ENCODE measurements around the gene PDE9A. TPM values are rescaled to one million over a fixed set of nuclear protein-coding genes. Genes with fewer than 3 reads are reported as not detected.

Gene PDE9A
- total and polyA plus RNA-seq, 2 experiments from 2014 or later: 26.5 to 31.1 TPM

DNA sequence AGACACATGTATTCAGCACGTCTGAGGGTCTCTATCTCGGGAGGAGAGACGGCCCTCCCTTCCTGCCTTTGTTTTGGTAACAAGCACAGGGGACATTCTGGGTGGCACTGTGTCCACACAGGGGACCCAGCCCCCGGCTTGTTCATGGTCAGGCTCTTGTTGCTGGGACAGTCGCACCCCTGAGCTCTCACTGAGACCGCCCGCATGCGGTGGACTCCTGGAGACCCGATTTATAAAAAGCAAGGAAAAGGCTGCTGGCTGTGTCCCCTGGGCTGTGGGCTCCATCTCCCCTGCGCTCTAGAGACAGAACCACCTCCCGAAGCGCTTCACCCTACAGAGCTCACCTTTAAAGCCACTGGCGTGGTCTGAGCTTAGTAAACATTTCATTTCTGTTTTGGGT is 122.5 kb downstream of the PDE9A start (continued):
- TF ChIP-seq REST (IDR thresholded peaks at IDR 0.05; ENCODE audit: unreplicated experiment): no peak

GRCh38 chr21:42777064-42777756 is 123.8 kb downstream of the PDE9A start:
- Mint-ChIP-seq H3K27me3 (ENCODE audit: insufficient read depth, low read depth, poor library complexity) (peaks cover 32% of the 10 kb centered on the region), H3K36me3 (ENCODE audit: low read depth) (peaks cover 27% of the 10 kb centered on the region), H3K27ac (no peak overlapping the region), H3K4me3 (no peak overlapping the region), H3K9me3 (no peaks in the 10 kb centered on the region; the same call in 2 of the 3 replicates), H3K4me1 (peaks cover 35% of the 10 kb centered on the region)
- no peak overlapping the region for H3K4me3 ChIP-seq
- H3K79me2 ChIP-seq (replicated peaks; ENCODE audit: insufficient read depth): no peaks in the 10 kb centered on the region
- H3F3A ChIP-seq (replicated peaks; ENCODE audit: low read depth): peaks cover 14% of the 10 kb centered on the region; the same call in 1 of the 2 replicates
- H4K20me1 ChIP-seq (replicated peaks; ENCODE audit: insufficient read depth): no peaks in the 10 kb centered on the region
- DNase-seq (ENCODE audit: low spot score) (no peak), ATAC-seq (no peak)
- no peaks in the 10 kb centered on the region for H3K9me2 ChIP-seq (ENCODE audit: insufficient read depth)
- no peak overlapping the region for H2AFZ ChIP-seq
- peaks cover 23% of the 10 kb centered on the region for H3K4me1 ChIP-seq (ENCODE audit: insufficient read depth)
- H3K27ac ChIP-seq (ENCODE audit: low read depth): no peak overlapping the region
- H3K36me3 ChIP-seq (ENCODE audit: insufficient read depth): no peaks in the 10 kb centered on the region
- H3K4me2 ChIP-seq: no peak overlapping the region
- H3K27me3 ChIP-seq (ENCODE audit: insufficient read depth): peaks cover 20% of the 10 kb centered on the region
- no peak for TF ChIP-seq EZH2 (IDR thresholded peaks at IDR 0.05; ENCODE audit: low read depth, unreplicated experiment)
- TF ChIP-seq EZH2phosphoT487 (IDR thresholded peaks at IDR 0.05; ENCODE audit: unreplicated experiment): no peak
- no peak for TF ChIP-seq REST (IDR thresholded peaks at IDR 0.05; ENCODE audit: unreplicated experiment)
- TF ChIP-seq POLR2AphosphoS5 (IDR thresholded peaks at IDR 0.05; ENCODE audit: low read depth): no peak
- no peak for TF ChIP-seq STAT1 (IDR thresholded peaks at IDR 0.05; ENCODE audit: unreplicated experiment)
- TF ChIP-seq ZNF331 (CRISPR knock-in tag; IDR thresholded peaks at IDR 0.05; ENCODE audit: low read depth): no peak
- no peak for TF ChIP-seq CREB1 (CRISPR knock-in tag; IDR thresholded peaks at IDR 0.05; ENCODE audit: low read depth)
- no peak for TF ChIP-seq ZNF114 (CRISPR knock-in tag; IDR thresholded peaks at IDR 0.05)
- TF ChIP-seq NANOG (IDR thresholded peaks at IDR 0.05; ENCODE audit: borderline replicate concordance): no peak
- TF ChIP-seq, protein P1, sequence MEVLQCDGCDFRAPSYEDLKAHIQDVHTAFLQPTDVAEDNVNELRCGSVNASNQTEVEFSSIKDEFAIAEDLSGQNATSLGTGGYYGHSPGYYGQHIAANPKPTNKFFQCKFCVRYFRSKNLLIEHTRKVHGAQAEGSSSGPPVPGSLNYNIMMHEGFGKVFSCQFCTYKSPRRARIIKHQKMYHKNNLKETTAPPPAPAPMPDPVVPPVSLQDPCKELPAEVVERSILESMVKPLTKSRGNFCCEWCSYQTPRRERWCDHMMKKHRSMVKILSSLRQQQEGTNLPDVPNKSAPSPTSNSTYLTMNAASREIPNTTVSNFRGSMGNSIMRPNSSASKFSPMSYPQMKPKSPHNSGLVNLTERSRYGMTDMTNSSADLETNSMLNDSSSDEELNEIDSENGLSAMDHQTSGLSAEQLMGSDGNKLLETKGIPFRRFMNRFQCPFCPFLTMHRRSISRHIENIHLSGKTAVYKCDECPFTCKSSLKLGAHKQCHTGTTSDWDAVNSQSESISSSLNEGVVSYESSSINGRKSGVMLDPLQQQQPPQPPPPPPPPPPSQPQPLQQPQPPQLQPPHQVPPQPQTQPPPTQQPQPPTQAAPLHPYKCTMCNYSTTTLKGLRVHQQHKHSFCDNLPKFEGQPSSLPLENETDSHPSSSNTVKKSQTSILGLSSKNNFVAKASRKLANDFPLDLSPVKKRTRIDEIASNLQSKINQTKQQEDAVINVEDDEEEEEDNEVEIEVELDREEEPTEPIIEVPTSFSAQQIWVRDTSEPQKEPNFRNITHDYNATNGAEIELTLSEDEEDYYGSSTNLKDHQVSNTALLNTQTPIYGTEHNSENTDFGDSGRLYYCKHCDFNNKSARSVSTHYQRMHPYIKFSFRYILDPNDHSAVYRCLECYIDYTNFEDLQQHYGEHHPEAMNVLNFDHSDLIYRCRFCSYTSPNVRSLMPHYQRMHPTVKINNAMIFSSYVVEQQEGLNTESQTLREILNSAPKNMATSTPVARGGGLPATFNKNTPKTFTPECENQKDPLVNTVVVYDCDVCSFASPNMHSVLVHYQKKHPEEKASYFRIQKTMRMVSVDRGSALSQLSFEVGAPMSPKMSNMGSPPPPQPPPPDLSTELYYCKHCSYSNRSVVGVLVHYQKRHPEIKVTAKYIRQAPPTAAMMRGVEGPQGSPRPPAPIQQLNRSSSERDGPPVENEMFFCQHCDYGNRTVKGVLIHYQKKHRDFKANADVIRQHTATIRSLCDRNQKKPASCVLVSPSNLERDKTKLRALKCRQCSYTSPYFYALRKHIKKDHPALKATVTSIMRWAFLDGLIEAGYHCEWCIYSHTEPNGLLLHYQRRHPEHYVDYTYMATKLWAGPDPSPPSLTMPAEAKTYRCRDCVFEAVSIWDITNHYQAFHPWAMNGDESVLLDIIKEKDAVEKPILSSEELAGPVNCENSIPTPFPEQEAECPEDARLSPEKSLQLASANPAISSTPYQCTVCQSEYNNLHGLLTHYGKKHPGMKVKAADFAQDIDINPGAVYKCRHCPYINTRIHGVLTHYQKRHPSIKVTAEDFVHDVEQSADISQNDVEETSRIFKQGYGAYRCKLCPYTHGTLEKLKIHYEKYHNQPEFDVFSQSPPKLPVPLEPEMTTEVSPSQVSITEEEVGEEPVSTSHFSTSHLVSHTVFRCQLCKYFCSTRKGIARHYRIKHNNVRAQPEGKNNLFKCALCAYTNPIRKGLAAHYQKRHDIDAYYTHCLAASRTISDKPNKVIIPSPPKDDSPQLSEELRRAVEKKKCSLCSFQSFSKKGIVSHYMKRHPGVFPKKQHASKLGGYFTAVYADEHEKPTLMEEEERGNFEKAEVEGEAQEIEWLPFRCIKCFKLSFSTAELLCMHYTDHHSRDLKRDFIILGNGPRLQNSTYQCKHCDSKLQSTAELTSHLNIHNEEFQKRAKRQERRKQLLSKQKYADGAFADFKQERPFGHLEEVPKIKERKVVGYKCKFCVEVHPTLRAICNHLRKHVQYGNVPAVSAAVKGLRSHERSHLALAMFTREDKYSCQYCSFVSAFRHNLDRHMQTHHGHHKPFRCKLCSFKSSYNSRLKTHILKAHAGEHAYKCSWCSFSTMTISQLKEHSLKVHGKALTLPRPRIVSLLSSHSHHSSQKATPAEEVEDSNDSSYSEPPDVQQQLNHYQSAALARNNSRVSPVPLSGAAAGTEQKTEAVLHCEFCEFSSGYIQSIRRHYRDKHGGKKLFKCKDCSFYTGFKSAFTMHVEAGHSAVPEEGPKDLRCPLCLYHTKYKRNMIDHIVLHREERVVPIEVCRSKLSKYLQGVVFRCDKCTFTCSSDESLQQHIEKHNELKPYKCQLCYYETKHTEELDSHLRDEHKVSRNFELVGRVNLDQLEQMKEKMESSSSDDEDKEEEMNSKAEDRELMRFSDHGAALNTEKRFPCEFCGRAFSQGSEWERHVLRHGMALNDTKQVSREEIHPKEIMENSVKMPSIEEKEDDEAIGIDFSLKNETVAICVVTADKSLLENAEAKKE (CRISPR knock-in tag; IDR thresholded peaks at IDR 0.05): no peak
- no peak for TF ChIP-seq JUNB (IDR thresholded peaks at IDR 0.05; ENCODE audit: unreplicated experiment)
